Activated T-cell treated with anti-CD3 and anti-CD28 coated beads, Interleukin-2, amount 50 U/mL, for 72 hours (primary cell): ENCODE results near the gene IL12A. TPM values are rescaled to one million over a fixed set of nuclear protein-coding genes. Genes with fewer than 3 reads are reported as not detected.

Source experiments
- ATAC-seq, 2 donors: fragments of 150-1000 bp; cut with Tn5 transposase; replicated peaks in 1 of 2; 2 replicates each; pipeline ENCODE4 v1.10.0; 2021; ENCODE audit warnings: moderate library complexity in 2 of 2, mild to moderate bottlenecking in 1 of 2
- DNase-seq, 2 donors: peaks; one replicate each; pipeline ENCODE4 v3.0.0; 2021 to 2022; ENCODE audit warnings: mixed read lengths in 1 of 2
- H3K27ac Mint-ChIP-seq: one replicate; pipeline ENCODE4 v1.8.0; 2022; ENCODE audit warnings: mild to moderate bottlenecking, moderate library complexity, mixed read lengths
- H3K27me3 Mint-ChIP-seq: one replicate; pipeline ENCODE4 v1.8.0; 2022; ENCODE audit warnings: low read depth, mixed read lengths
- H3K36me3 Mint-ChIP-seq, 2 donors: one replicate each; pipeline ENCODE4 v1.8.0; 2022; ENCODE audit warnings: mixed read lengths in 2 of 2, mild to moderate bottlenecking in 1 of 2; ENCODE audit not compliant: insufficient read depth in 2 of 2
- H3K4me1 Mint-ChIP-seq: one replicate; pipeline ENCODE4 v1.8.0; 2022; ENCODE audit warnings: low read depth, mixed read lengths
- H3K4me3 Mint-ChIP-seq, 2 donors: one replicate each; pipeline ENCODE4 v1.8.0; 2022; ENCODE audit warnings: mild to moderate bottlenecking in 2 of 2, mixed read lengths in 2 of 2, moderate library complexity in 2 of 2
- H3K9me3 Mint-ChIP-seq, 2 donors: one replicate each; pipeline ENCODE4 v1.8.0; 2022; ENCODE audit warnings: mixed read lengths in 2 of 2
- total RNA-seq, 2 donors: library from RNA; stranded (reverse); gene quantifications; one replicate each; pipeline ENCODE4 v1.2.3, GENCODE V29; 2022

The IL12A gene
- total RNA-seq, 2 donors from 2014 or later, result not detected

DNA sequence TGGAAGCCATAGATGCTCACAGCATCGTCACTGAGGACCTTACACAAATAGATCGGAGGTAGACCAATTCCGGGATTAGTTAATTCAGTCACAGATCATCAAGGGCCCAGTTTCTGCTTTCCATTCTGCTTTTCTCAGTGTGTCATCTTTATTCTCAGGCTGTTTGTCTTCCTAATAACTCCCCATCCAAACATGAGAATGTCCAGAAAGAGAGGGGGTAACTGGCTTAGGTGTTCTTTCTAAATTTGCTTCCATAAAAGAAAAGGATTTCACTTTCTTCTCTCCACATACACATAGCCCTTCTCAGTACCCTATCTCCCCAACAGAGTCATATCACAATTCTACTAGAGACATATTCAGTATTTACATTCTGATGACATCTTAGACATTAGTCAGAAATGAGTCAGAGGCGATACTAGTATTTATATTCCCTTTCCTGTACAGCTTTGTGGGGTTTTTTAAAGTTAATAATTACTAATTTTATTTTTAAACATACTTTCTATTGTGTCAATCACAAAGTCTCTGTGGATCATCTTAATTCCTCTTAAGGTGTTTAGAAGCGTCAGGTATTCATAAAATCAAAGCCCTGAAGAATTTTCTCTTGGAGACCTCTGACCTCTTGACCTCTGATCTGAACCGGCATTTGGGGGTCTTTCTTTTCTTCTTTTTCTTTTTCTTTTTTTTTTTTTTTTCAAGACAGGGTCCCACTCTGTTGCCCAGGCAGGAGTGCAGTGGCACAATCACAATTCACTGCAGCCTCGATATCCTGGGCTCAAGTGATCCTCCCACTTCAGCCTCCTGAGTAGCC lies 24.3 kb upstream of the IL12A start:
- peak overlapping the region in 1 of 2 donors; percentile 8 for H3K4me3 Mint-ChIP-seq
- no peaks in the 10 kb centered on the region for H3K9me3 Mint-ChIP-seq
- no peak overlapping the region for H3K27ac Mint-ChIP-seq
- H3K27me3 Mint-ChIP-seq, result peaks cover 14% of the 10 kb centered on the region
- H3K4me1 Mint-ChIP-seq, result peaks cover 5% of the 10 kb centered on the region
- DNase-seq, result no peak
- peak; percentile 70 to 87 for ATAC-seq
- H3K36me3 Mint-ChIP-seq, result no peaks in the 10 kb centered on the region

DNA sequence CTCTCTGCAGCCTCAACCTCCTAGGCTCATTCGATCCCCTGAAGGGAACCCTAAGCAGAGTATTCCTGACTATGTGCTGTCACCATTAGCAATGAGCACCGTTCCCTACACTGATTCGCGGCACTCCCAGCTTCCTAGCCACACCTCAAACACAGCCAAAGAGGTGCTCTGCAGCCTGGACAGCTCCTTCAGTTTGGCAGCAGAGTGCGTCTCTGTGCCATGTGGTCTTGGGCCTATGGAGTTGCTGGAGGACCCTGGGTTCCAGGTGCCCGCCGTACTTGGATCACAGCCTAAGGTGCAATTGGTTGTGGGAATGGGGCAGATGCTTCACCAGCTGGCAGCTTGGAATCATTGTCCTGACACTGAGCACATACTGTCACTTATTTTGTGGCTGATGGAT lies 17.3 kb upstream of the IL12A start:
- H3K9me3 Mint-ChIP-seq, result no peaks in the 10 kb centered on the region
- no peak for ATAC-seq
- no peaks in the 10 kb centered on the region for H3K4me1 Mint-ChIP-seq
- H3K4me3 Mint-ChIP-seq, result no peak overlapping the region
- peaks cover 44% of the 10 kb centered on the region for H3K27me3 Mint-ChIP-seq
- no peaks in the 10 kb centered on the region for H3K36me3 Mint-ChIP-seq
- H3K27ac Mint-ChIP-seq, result no peak overlapping the region
- no peak for DNase-seq

DNA sequence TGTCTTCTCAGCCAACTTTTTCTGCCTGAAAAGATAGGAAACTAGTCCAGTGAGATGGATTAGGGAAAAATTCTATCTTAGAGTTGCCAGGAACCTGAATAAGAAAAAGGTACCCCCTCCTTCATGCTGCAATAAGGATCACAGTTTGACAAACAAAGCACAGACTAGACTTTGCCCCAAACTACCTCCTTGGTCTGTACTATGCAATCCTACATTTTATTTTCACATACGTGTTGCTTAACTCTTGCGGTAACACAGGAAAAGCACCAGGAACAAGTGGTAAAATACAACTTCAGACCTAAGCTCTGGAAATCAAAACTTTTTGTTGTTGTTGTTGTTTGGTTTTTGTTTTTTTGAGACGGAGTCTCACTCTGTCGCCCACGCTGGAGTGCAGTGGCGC lies 11.3 kb upstream of the IL12A start:
- Mint-ChIP-seq H3K36me3 (no peaks in the 10 kb centered on the region), H3K4me3 (no peak overlapping the region), H3K4me1 (no peaks in the 10 kb centered on the region), H3K27ac (no peak overlapping the region), H3K27me3 (peaks cover 58% of the 10 kb centered on the region), H3K9me3 (peaks cover 0 to 3% of the 10 kb centered on the region in 2 donors)
- ATAC-seq (no peak), DNase-seq (no peak)

DNA sequence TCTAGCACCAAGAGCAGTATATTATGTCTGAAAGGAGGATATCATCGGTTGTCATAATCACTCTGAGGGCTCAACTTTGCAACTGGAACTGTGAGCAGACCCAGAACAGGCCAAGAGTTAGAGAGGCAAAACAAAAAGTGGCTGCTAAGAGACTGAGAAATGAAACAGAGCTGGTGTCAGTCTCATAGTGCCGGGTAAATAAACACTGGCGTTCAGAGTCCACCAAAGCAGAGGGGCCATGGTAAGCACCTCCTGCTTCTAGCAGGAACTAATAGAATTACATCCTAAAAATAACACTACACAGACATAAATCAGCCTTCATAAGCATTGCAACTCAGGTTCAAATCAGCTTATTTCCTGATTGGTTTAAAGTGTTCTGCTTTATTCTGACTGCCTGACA lies 10.3 kb upstream of the IL12A start:
- H3K36me3 Mint-ChIP-seq, result no peaks in the 10 kb centered on the region
- H3K27ac Mint-ChIP-seq, result no peak overlapping the region
- no peak for DNase-seq
- H3K4me3 Mint-ChIP-seq, result no peak overlapping the region
- no peak for ATAC-seq
- peaks cover 49% of the 10 kb centered on the region for H3K27me3 Mint-ChIP-seq
- peaks cover 0 to 3% of the 10 kb centered on the region in 2 donors for H3K9me3 Mint-ChIP-seq
- H3K4me1 Mint-ChIP-seq, result no peaks in the 10 kb centered on the region

DNA sequence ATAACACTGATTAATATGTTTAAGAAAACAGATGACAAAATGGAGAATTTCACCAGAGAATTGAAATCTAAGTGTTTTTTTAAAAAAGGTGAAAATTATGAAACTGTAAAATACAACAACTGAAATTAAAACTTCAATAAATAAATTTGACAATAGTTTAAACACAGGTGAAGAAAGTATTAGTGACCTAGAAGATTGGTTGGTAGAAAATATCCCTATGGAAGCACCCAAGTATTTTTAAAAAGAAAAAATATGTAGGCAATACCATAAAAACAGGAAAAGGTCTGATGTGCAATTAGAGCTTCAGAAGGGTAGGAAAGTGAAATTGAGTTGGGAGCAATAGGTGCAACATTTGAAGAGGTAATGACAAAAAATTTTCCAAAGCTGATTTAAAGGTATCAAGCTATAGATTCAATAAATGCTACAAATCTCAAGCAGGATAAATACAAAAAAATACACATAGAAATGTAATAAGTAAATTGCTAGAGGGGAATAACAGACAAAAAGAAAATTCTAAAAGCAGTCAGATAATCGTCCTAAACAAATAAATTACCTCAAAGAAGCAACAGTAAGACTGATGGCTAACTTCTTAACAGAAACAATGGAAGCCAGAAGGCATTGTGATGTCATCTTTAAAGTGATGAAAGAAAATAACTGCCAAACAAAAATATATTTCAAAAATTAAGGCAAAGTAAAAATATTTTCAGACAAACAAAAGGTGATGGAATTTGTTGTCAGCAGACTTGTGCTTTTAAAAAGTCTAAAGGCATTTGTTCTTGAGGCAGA lies 9.5 kb upstream of the IL12A start:
- Mint-ChIP-seq H3K27me3 (peaks cover 42% of the 10 kb centered on the region), H3K4me1 (no peaks in the 10 kb centered on the region), H3K36me3 (no peaks in the 10 kb centered on the region), H3K9me3 (peaks cover 0 to 3% of the 10 kb centered on the region in 2 donors), H3K27ac (no peak overlapping the region), H3K4me3 (no peak overlapping the region)
- no peak for DNase-seq
- no peak for ATAC-seq

DNA sequence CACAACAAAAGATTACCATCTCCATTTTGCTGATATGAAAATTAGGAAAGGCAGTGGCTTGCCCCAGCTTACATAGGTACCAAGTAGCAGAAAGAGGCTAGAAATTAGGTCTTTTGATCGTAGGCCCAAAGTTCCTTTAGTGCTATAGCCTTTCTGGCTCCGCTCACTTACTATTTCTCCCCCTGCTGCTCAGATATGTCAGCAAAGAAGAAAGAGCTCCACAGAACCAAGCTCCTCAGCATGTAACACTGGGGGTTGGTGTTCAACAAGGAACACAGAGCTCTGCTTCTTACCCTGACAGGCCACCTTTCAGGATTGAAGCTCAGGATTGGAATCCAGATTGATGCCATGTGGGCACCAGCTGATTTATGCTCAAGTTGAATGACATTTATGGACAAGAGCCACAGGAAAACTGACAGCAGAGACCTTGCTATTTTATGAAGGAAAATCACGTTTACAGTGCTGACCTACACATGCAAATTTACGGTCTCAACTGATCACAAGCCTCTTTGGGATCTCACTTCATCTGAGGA lies 6.1 kb upstream of the IL12A start:
- no peak overlapping the region for H3K27ac Mint-ChIP-seq
- H3K4me3 Mint-ChIP-seq, result no peak overlapping the region
- H3K36me3 Mint-ChIP-seq, result no peaks in the 10 kb centered on the region
- no peak for DNase-seq
- H3K4me1 Mint-ChIP-seq, result peaks cover 5% of the 10 kb centered on the region
- ATAC-seq, result no peak
- peaks cover 0 to 3% of the 10 kb centered on the region in 2 donors for H3K9me3 Mint-ChIP-seq
- H3K27me3 Mint-ChIP-seq, result peaks cover 39% of the 10 kb centered on the region

DNA sequence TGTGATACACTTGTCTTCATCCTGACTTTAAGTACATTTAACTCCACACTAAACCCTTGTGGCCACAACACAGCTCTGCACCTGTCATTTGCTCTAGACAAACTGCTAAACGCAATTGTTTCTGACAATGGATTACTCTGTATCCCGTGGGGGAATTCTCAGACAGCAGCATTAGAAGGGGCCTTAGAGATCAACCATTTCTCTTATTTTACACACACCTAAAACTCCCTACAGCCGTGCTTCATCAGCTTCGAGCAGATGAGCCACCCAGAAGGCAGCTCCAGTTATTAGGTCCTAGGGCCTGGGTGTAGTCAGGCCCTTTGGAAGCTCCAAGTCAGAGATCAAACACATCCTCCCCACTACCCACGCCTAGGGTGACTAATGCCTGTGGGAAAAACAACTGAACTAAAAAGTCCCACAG lies 1.3 kb upstream of the IL12A start:
- Mint-ChIP-seq H3K4me3 (peak overlapping the region; percentile 82 to 84), H3K9me3 (no peaks in the 10 kb centered on the region), H3K4me1 (peaks cover 20% of the 10 kb centered on the region), H3K27me3 (peaks cover 12% of the 10 kb centered on the region), H3K27ac (no peak overlapping the region), H3K36me3 (no peaks in the 10 kb centered on the region)
- DNase-seq, result peak; percentile 12 to 15
- no peak for ATAC-seq

DNA sequence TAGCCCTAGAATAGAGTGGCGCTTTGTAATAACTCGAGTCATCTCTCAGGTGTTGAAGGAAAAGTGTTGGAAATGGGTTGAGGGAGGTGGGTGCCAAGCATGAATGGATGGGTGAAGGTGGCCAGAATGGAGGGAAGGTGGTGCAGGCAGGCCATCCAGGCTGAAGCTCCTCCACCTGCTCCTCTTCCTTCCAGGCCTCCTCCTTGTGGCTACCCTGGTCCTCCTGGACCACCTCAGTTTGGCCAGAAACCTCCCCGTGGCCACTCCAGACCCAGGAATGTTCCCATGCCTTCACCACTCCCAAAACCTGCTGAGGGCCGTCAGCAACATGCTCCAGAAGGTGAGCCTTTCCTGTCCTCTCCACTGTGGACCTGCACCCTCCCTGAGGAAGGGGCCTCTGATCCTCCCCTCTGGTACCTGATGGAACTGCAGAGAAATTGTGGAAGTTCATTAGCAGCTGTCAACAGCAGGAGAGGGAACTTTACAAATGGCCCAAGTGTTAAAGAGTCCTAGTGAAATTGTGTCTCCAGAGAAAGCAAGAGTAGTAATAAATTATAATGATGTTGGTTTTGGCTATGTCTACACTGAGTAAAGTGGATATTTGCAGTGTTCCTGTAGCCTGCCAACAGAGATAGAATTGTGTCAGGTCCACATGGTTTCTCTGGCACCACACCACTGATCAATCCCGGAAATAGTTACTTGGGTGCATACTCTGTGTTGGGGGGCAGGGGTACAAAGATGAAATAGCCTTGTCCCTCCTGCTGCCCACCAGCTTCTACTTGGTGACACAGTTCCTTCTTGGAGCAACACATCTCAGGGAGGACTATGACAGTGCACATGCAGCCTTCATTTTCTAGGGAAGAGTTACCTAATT lies 1.6 kb downstream of the IL12A start:
- no peak for ATAC-seq
- peaks cover under 1% of the 10 kb centered on the region for H3K27me3 Mint-ChIP-seq

DNA sequence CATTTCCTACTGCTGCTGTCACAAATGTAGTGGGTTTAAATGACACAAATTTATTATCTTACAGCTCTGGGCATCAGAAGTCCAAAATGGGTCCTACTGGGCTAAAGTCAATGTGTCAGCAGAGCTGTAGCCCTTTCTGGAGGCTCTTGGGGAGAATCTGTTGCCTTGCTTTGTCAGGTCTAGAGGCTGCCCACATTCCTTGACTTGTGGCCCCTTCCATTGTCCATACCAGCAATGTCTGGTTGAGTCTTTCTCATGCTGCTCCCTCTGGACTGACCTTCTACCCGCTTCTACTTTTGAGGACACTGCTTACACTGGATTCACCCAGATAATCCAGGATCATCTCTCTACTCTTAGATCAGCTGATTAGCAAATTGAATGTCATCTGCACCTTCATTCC lies 3.0 kb downstream of the IL12A start:
- Mint-ChIP-seq H3K27me3 (no peaks in the 10 kb centered on the region), H3K4me1 (peaks cover 20% of the 10 kb centered on the region), H3K9me3 (no peaks in the 10 kb centered on the region), H3K27ac (no peak overlapping the region), H3K4me3 (no peak overlapping the region), H3K36me3 (no peaks in the 10 kb centered on the region)
- no peak for ATAC-seq
- DNase-seq, result no peak

More for the DNA sequence above, 1.6 kb downstream of the IL12A start:
- peaks cover 20% of the 10 kb centered on the region for H3K4me1 Mint-ChIP-seq
- no peaks in the 10 kb centered on the region for H3K36me3 Mint-ChIP-seq
- no peak overlapping the region for H3K4me3 Mint-ChIP-seq
- H3K9me3 Mint-ChIP-seq, result no peaks in the 10 kb centered on the region
- no peak overlapping the region for H3K27ac Mint-ChIP-seq
- DNase-seq, result no peak

DNA sequence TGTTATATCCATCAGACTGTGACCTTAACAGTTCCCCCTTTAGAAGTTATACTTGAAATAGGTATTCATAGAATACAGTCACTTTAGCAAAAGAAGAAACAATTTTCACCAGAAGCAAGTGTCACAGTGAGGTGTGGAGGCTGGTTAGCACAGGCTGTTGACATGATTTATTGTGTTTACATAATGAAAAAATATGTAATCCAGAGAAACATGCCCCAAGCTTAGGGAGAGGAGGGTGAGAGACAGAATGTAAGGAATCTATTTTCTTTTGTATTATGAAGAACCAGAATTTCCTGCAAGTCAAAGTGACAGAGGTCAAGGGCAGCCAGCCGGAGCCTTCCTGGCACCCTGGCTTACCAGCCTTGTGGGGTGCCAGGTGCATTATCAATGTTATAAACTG lies 4.0 kb downstream of the IL12A start:
- Mint-ChIP-seq H3K4me3 (no peak overlapping the region), H3K27me3 (no peaks in the 10 kb centered on the region), H3K4me1 (peaks cover 15% of the 10 kb centered on the region), H3K27ac (no peak overlapping the region), H3K36me3 (no peaks in the 10 kb centered on the region), H3K9me3 (no peaks in the 10 kb centered on the region)
- ATAC-seq (no peak), DNase-seq (no peak)

DNA sequence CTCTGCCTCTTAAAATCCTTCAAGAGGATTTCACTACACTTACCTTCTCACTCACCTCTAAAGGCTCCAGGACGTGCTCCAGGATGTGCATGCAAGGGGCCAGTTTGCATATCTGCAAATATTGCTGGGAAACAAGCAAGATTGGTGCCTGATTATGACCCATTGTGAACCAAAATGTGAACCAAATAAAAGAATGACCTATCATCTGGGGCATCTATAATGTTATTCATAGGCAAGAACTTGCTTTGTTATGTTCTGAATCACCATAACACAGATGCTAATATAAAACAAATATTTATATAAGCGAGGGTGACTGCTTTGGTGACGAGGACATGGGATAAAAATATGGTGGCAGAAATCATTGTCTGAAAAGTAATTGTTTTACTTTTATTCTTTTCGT lies 5.5 kb downstream of the IL12A start:
- H3K4me1 Mint-ChIP-seq, result no peaks in the 10 kb centered on the region
- no peak for ATAC-seq
- no peak overlapping the region for H3K4me3 Mint-ChIP-seq
- H3K27ac Mint-ChIP-seq, result no peak overlapping the region
- no peaks in the 10 kb centered on the region for H3K27me3 Mint-ChIP-seq
- DNase-seq, result no peak
- H3K36me3 Mint-ChIP-seq, result no peaks in the 10 kb centered on the region
- no peaks in the 10 kb centered on the region for H3K9me3 Mint-ChIP-seq

DNA sequence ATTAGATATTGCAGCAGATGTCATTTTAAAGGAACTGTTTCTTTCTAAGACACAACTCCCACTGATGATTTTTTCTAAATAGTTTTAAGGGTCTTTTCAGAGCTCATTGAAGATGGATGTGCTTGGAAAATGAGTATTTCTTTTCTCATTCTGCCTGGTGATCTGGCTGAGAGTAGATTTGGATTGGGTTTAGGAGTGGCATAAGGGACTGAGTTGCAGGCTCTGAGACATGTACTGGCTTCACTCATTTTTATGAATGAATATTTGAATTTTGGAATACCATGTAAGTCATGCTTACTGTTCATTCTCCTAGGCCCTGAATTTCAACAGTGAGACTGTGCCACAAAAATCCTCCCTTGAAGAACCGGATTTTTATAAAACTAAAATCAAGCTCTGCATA lies 6.5 kb downstream of the IL12A start:
- Mint-ChIP-seq H3K27ac (no peak overlapping the region), H3K36me3 (no peaks in the 10 kb centered on the region), H3K4me1 (no peaks in the 10 kb centered on the region), H3K27me3 (no peaks in the 10 kb centered on the region), H3K4me3 (no peak overlapping the region), H3K9me3 (no peaks in the 10 kb centered on the region)
- DNase-seq (no peak), ATAC-seq (no peak)

DNA sequence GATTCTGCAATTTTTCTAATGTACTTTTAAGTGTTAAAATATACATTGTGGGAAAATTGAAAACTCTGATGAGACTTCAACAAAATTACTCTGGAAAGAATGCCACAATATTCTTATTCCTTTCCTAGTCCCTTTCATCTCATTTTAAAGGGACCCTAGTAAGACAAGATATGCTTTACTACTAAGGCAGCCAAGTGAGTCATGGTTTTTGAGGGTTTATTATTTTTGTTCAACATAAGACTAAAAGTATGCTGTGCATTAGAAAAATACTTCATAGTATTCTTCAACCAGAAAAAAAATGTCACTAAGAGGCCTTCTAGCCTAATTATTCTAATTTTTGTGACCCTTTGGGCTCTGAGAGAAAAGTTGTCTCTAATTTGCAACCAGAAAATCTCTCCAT lies 7.4 kb downstream of the IL12A start:
- H3K27me3 Mint-ChIP-seq, result no peaks in the 10 kb centered on the region

More for the DNA sequence above, 7.4 kb downstream of the IL12A start:
- Mint-ChIP-seq H3K4me1 (no peaks in the 10 kb centered on the region), H3K4me3 (no peak overlapping the region), H3K36me3 (no peaks in the 10 kb centered on the region), H3K9me3 (no peaks in the 10 kb centered on the region), H3K27ac (no peak overlapping the region)
- no peak for ATAC-seq
- DNase-seq, result no peak
